Measurements from ENCODE around the gene MSX2. TPM values are rescaled to one million over a fixed set of nuclear protein-coding genes. Genes with fewer than 3 reads are reported as not detected.

Gene MSX2
- total RNA-seq, 1 experiment from 2014 or later, result not detected

DNA sequence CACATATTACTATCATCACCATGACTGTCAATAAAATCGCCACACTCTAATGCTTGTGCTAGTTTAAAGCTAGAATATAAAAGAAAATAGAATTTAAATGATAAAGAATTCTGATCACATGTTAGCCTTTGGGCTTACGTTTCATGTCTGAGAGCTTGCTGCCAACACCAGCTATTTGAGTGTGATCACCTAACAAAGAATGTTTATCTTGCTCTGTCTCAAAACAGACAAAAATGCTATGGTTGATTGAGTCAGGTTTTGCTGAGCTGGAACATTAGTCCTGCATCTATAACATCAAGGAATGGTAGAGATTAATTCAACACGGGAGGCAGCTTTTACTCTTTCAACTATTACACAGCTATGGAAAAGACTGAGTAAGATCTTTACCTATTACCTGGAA is 50.7 kb downstream of the MSX2 start:
- Histone ChIP-seq H3K36me3 (ENCODE audit: low read depth) (no peaks in the 10 kb centered on the region), H4K20me1 (ENCODE audit: insufficient read depth) (no peaks in the 10 kb centered on the region), H3K4me3 (no peak overlapping the region), H3F3A (ENCODE audit: insufficient read depth, low read depth) (no peaks in the 10 kb centered on the region), H3K9me2 (ENCODE audit: insufficient read depth) (no peaks in the 10 kb centered on the region), H3K4me2 (no peak overlapping the region), H3K4me1 (replicated peaks; ENCODE audit: insufficient read depth) (no peaks in the 10 kb centered on the region), H3K27ac (no peak overlapping the region), H3K27me3 (ENCODE audit: insufficient read depth, low read depth) (peaks cover 42% of the 10 kb centered on the region), H3K79me2 (ENCODE audit: low read depth) (no peaks in the 10 kb centered on the region), H3K9me3 (ENCODE audit: insufficient read depth, low read depth) (no peaks in the 10 kb centered on the region), H2AFZ (no peak overlapping the region)
- DNase-seq, result no peak
- no TSS peak for BruUV-seq (replicated peaks)
- POLR2A ChIA-PET (ENCODE audit: unreplicated experiment), result no interaction called here
- TF ChIP-seq EZH2 (IDR thresholded peaks at IDR 0.05; ENCODE audit: low read depth), result no peak
- TF ChIP-seq, protein P1, sequence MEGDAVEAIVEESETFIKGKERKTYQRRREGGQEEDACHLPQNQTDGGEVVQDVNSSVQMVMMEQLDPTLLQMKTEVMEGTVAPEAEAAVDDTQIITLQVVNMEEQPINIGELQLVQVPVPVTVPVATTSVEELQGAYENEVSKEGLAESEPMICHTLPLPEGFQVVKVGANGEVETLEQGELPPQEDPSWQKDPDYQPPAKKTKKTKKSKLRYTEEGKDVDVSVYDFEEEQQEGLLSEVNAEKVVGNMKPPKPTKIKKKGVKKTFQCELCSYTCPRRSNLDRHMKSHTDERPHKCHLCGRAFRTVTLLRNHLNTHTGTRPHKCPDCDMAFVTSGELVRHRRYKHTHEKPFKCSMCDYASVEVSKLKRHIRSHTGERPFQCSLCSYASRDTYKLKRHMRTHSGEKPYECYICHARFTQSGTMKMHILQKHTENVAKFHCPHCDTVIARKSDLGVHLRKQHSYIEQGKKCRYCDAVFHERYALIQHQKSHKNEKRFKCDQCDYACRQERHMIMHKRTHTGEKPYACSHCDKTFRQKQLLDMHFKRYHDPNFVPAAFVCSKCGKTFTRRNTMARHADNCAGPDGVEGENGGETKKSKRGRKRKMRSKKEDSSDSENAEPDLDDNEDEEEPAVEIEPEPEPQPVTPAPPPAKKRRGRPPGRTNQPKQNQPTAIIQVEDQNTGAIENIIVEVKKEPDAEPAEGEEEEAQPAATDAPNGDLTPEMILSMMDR (conservative IDR thresholded peaks at IDR 0.05), result no peak
- intact Hi-C loops (cut with micrococcal nuclease; ENCODE audit: unreplicated experiment), result no loop called here
- CTCF ChIA-PET, result no interaction called here

DNA sequence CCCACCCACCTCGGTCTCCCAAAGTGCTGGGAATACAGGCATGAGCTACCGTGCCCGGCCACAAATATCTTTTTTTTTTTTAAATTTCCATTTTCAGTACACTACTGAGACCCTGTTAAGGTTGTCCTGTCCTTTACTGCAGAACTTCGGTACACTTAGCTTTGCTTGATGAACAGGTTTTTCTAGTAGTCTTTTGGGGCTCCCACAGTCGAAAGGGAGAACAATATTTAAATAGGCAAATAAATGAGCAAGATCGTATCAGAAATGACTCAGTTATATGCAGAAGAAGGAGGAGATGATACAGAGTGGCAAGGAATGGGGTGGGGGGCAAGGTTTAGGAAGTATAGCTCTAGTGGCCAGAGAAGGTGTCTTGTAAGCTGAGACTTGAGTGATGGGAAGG is 52.7 kb downstream of the MSX2 start:
- H4K20me1 ChIP-seq (ENCODE audit: insufficient read depth), result no peaks in the 10 kb centered on the region
- no peak for TF ChIP-seq EZH2 (IDR thresholded peaks at IDR 0.05; ENCODE audit: low read depth)
- TF ChIP-seq, protein P1 (conservative IDR thresholded peaks at IDR 0.05), result no peak
- ChIA-PET POLR2A (ENCODE audit: unreplicated experiment) (no interaction called here), CTCF (interaction anchor here (0.6 kb wide), 1 partner anchor 36 kb away, joined by 4 read pairs; no protein-coding TSS in a partner anchor)
- peak in 1 of 2 experiments; percentile 49 for DNase-seq
- H3K4me3 ChIP-seq, result no peak overlapping the region
- intact Hi-C loops (cut with micrococcal nuclease; ENCODE audit: unreplicated experiment), result no loop called here
- H2AFZ ChIP-seq, result no peak overlapping the region
- BruUV-seq (replicated peaks), result no TSS peak
- no peaks in the 10 kb centered on the region for H3K4me1 ChIP-seq (replicated peaks; ENCODE audit: insufficient read depth)
- no peaks in the 10 kb centered on the region for H3K9me3 ChIP-seq (ENCODE audit: insufficient read depth, low read depth)
- H3K27me3 ChIP-seq (ENCODE audit: insufficient read depth, low read depth), result peaks cover 33% of the 10 kb centered on the region
- H3K9me2 ChIP-seq (ENCODE audit: insufficient read depth), result no peaks in the 10 kb centered on the region
- H3K4me2 ChIP-seq, result no peak overlapping the region
- no peaks in the 10 kb centered on the region for H3K36me3 ChIP-seq (ENCODE audit: low read depth)
- H3F3A ChIP-seq (ENCODE audit: insufficient read depth, low read depth), result no peaks in the 10 kb centered on the region
- H3K79me2 ChIP-seq (ENCODE audit: low read depth), result no peaks in the 10 kb centered on the region
- no peak overlapping the region for H3K27ac ChIP-seq

DNA sequence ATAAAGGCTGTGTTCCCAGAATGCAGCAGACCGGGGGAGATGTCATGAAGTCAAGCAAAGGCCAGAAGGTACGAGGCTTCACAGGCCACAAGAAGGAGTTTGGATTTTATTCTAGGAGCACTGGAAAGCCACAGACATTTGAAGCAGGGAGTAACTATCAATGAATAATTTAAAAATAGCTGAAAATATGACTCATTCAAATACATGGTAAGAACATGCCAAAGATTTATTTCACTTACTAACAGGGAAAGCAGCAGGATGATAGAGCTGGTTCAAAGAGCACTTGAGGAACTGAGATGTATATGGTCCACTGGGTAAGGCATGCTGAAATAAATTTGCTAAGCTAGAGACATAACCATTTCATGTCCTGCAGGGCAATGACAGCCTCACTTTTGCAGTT is 53.2 kb downstream of the MSX2 start:
- no peaks in the 10 kb centered on the region for H3K9me2 ChIP-seq (ENCODE audit: insufficient read depth)
- H2AFZ ChIP-seq, result no peak overlapping the region
- no peaks in the 10 kb centered on the region for H3K36me3 ChIP-seq (ENCODE audit: low read depth)
- no peaks in the 10 kb centered on the region for H3K9me3 ChIP-seq (ENCODE audit: insufficient read depth, low read depth)
- no peak overlapping the region for H3K4me3 ChIP-seq
- ChIA-PET CTCF (no interaction called here), POLR2A (ENCODE audit: unreplicated experiment) (no interaction called here)
- H3K27me3 ChIP-seq (ENCODE audit: insufficient read depth, low read depth), result peaks cover 30% of the 10 kb centered on the region; the same call in 1 of the 2 replicates
- no peaks in the 10 kb centered on the region for H3K79me2 ChIP-seq (ENCODE audit: low read depth)
- intact Hi-C loops (cut with micrococcal nuclease; ENCODE audit: unreplicated experiment), result no loop called here
- no peak overlapping the region for H3K27ac ChIP-seq
- no peaks in the 10 kb centered on the region for H3K4me1 ChIP-seq (replicated peaks; ENCODE audit: insufficient read depth)
- no peaks in the 10 kb centered on the region for H3F3A ChIP-seq (ENCODE audit: insufficient read depth, low read depth)
- no peak for DNase-seq
- H4K20me1 ChIP-seq (ENCODE audit: insufficient read depth), result no peaks in the 10 kb centered on the region
- no peak overlapping the region for H3K4me2 ChIP-seq
- no TSS peak for BruUV-seq (replicated peaks)
- no peak for TF ChIP-seq EZH2 (IDR thresholded peaks at IDR 0.05; ENCODE audit: low read depth)

Small RNA genes within 50 kb of the gene (microRNA-seq; reads per million reads assigned to microRNA genes)
- gene MIR4634 (ENCODE audit: borderline number of aligned reads, borderline replicate concordance), result not detected

Measured in PC-9 (cell line).